ENCODE data around the gene SMG6. TPM values are rescaled to one million over a fixed set of nuclear protein-coding genes. Genes with fewer than 3 reads are reported as not detected.

Gene SMG6
- total and polyA plus RNA-seq, 2 of the 13 experiments (the other 11 are each of a cell fraction or from before 2014, with no cell fraction given), result 4.6 to 14.6 TPM

- 94% methylated on average over 6 of the region's 6 CpGs for WGBS (ENCODE audit: low lambda C conversion rate)
- CTCF ChIA-PET (ENCODE audit: low intra/inter-chr PET ratio, low total read pairs), result no interaction called here
- no peak overlapping the region for H3K27ac ChIP-seq (ENCODE audit: extremely low read length, insufficient read depth, low read length)
- H2AFZ ChIP-seq (ENCODE audit: low read length), result no peak overlapping the region
- H3K4me1 ChIP-seq (ENCODE audit: insufficient read depth, low read length), result peaks cover 8% of the 10 kb centered on the region
- no peak overlapping the region for H3K9ac ChIP-seq (ENCODE audit: insufficient read depth, low read depth, low read length)
- no peaks in the 10 kb centered on the region; a peak in 1 of 5 replicates for H3K27me3 ChIP-seq (ENCODE audit: control insufficient read depth in 1 of 2, insufficient read depth in 2 of 2, low read length in 2 of 2)
- no peak overlapping the region for H3K4me3 ChIP-seq (replicated peaks in 1 of 3; ENCODE audit: insufficient read depth in 1 of 3, low read depth in 2 of 3, low read length in 3 of 3)
- intact Hi-C loops (cut with micrococcal nuclease; ENCODE audit: unreplicated experiment), result no loop called here
- H3K4me2 ChIP-seq (ENCODE audit: low read depth, low read length), result no peak overlapping the region
- POLR2A ChIA-PET, result interaction anchor here (1.1 kb wide), 1 partner anchor 89 kb away, joined by 3 read pairs; no protein-coding TSS in a partner anchor
- H3K9me3 ChIP-seq (ENCODE audit: low read length), result no peaks in the 10 kb centered on the region
- DNase-seq (ENCODE audit: low spot score), result no peak
- 0 out of 5 replicates have a peak, but pooled peaks cover 1 to 3% of the 10 kb centered on the region in 2 experiments for H3K36me3 ChIP-seq (replicated peaks in 1 of 2; ENCODE audit: control insufficient read depth in 1 of 2, insufficient read depth in 2 of 2, low read length in 2 of 2)
- in situ Hi-C loops (cut with HindIII; ENCODE audit: extremely low pct_ligation_motif_present, low pct_unique_long_range_greater_than_20kb), result no loop called here
- FAIRE-seq, result no peak
- no peaks in the 10 kb centered on the region for H4K20me1 ChIP-seq (ENCODE audit: insufficient read depth, low read length)
- no TSS peak for BruUV-seq (replicated peaks)
- no peak for ATAC-seq
- H3K79me2 ChIP-seq (ENCODE audit: insufficient read depth, low read length), result no peaks in the 10 kb centered on the region
- TF ChIP-seq ZMYM2 (CRISPR knock-in tag; IDR thresholded peaks at IDR 0.05) (no peak), ZNF605 (CRISPR knock-in tag; IDR thresholded peaks at IDR 0.05) (no peak), MAFF (IDR thresholded peaks at IDR 0.05; ENCODE audit: low read depth, low read length) (no peak), NR3C1 (CRISPR knock-in tag; IDR thresholded peaks at IDR 0.05) (no peak), MED8 (CRISPR knock-in tag; IDR thresholded peaks at IDR 0.05; ENCODE audit: insufficient replicate concordance) (no peak)
Observed at GRCh38 chr17:2113279-2113622, 190.3 kb downstream of the SMG6 start.

GRCh38 chr17:2111691-2112090, 191.9 kb downstream of the SMG6 start:
- no peaks in the 10 kb centered on the region for H3K27me3 ChIP-seq (ENCODE audit: control insufficient read depth in 1 of 2, insufficient read depth in 2 of 2, low read length in 2 of 2)
- WGBS (ENCODE audit: low lambda C conversion rate), result 88% methylated on average over 3 of the region's 5 CpGs
- H3K4me1 ChIP-seq (ENCODE audit: insufficient read depth, low read length), result peaks cover 12% of the 10 kb centered on the region
- BruUV-seq (replicated peaks), result no TSS peak
- DNase-seq (ENCODE audit: low spot score) (no peak), FAIRE-seq (no peak), ATAC-seq (no peak)
- no peaks in the 10 kb centered on the region for H3K79me2 ChIP-seq (ENCODE audit: insufficient read depth, low read length)
- CTCF ChIA-PET (ENCODE audit: low intra/inter-chr PET ratio, low total read pairs), result no interaction called here
- no peak overlapping the region for H3K27ac ChIP-seq (ENCODE audit: extremely low read length, insufficient read depth, low read length)
- intact Hi-C loops (cut with micrococcal nuclease; ENCODE audit: unreplicated experiment), result no loop called here
- no peaks in the 10 kb centered on the region for H3K9me3 ChIP-seq (ENCODE audit: low read length)
- no peak for TF ChIP-seq ISX (CRISPR knock-in tag; conservative IDR thresholded peaks at IDR 0.05)
- TF ChIP-seq, protein P1, sequence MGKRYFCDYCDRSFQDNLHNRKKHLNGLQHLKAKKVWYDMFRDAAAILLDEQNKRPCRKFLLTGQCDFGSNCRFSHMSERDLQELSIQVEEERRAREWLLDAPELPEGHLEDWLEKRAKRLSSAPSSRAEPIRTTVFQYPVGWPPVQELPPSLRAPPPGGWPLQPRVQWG (CRISPR knock-in tag; IDR thresholded peaks at IDR 0.05; ENCODE audit: borderline replicate concordance, low read depth), result no peak
- TF ChIP-seq GFI1 (CRISPR knock-in tag; IDR thresholded peaks at IDR 0.05; ENCODE audit: borderline replicate concordance), result peak; percentile 60; the same call in 1 of the 2 replicates
- TF ChIP-seq SMAD9 (CRISPR knock-in tag; IDR thresholded peaks at IDR 0.05), result no peak
- TF ChIP-seq TBL1XR1 (IDR thresholded peaks at IDR 0.05; ENCODE audit: borderline replicate concordance, low read length, partially characterized antibody), result no peak
- no peak for TF ChIP-seq NAIF1 (CRISPR knock-in tag; IDR thresholded peaks at IDR 0.05; ENCODE audit: borderline replicate concordance)
- no peak for TF ChIP-seq PITX1 (CRISPR knock-in tag; IDR thresholded peaks at IDR 0.05)
- no peak for TF ChIP-seq RXRA (CRISPR knock-in tag; IDR thresholded peaks at IDR 0.05)
- POLR2A ChIA-PET, result no interaction called here
- no peak overlapping the region for H3K9ac ChIP-seq (ENCODE audit: insufficient read depth, low read depth, low read length)
- no peak overlapping the region for H2AFZ ChIP-seq (ENCODE audit: low read length)
- 0 out of 5 replicates have a peak, but pooled peaks cover 1 to 3% of the 10 kb centered on the region in 2 experiments for H3K36me3 ChIP-seq (replicated peaks in 1 of 2; ENCODE audit: control insufficient read depth in 1 of 2, insufficient read depth in 2 of 2, low read length in 2 of 2)
- in situ Hi-C loops (cut with HindIII; ENCODE audit: extremely low pct_ligation_motif_present, low pct_unique_long_range_greater_than_20kb), result no loop called here
- no peak overlapping the region for H3K4me3 ChIP-seq (replicated peaks in 1 of 3; ENCODE audit: insufficient read depth in 1 of 3, low read depth in 2 of 3, low read length in 3 of 3)
- H3K4me2 ChIP-seq (ENCODE audit: low read depth, low read length), result no peak overlapping the region
- no peaks in the 10 kb centered on the region for H4K20me1 ChIP-seq (ENCODE audit: insufficient read depth, low read length)

Measured in HepG2 (cell line).